DND-41 (cell line): ENCODE data around the gene USH1C.

ENCODE experiments used
- ATAC-seq: fragments of 200-7000 bp; cut with Tn5 transposase; 3 replicates; pipeline ENCODE4 v1.9.1; 2021; ENCODE audit warnings: low read depth; ENCODE audit not compliant: insufficient read depth
- DNase-seq: peaks from one replicate; pipeline ENCODE4 v3.0.0-alpha.2; 2020
- H2AFZ ChIP-seq: 2 replicates; pipeline ENCODE4 v1.6.0; 2012; ENCODE audit warnings: low read depth, low read length
- H3K27ac ChIP-seq: 2 replicates; pipeline ENCODE4 v1.5.1; 2012; ENCODE audit warnings: low read length, inconsistent platforms
- H3K27me3 ChIP-seq: fragments of 200-600 bp; sonication (generic); 2 replicates; pipeline ENCODE4 v1.6.0; 2012; ENCODE audit warnings: low read length, mild to moderate bottlenecking, inconsistent platforms; ENCODE audit not compliant: insufficient read depth, poor library complexity
- H3K36me3 ChIP-seq: 2 replicates; pipeline ENCODE4 v1.5.1; 2012; ENCODE audit warnings: low read length, inconsistent platforms; ENCODE audit not compliant: insufficient read depth
- H3K4me1 ChIP-seq: 2 replicates; pipeline ENCODE4 v1.5.1; 2012; ENCODE audit warnings: mild to moderate bottlenecking, low read length; ENCODE audit not compliant: insufficient read depth
- H3K4me2 ChIP-seq: 2 replicates; pipeline ENCODE4 v1.6.0; 2012; ENCODE audit warnings: mild to moderate bottlenecking, moderate library complexity, low read length, inconsistent platforms; ENCODE audit not compliant: insufficient read depth
- H3K4me3 ChIP-seq, 2 experiments: fragments of 200-600 bp in 1 of 2; shearing (Covaris generic) in 1 of 2; 2 replicates each; pipeline ENCODE4 v1.5.1; 2012 to 2016; ENCODE audit warnings: inconsistent platforms in 2 of 2, low read length in 2 of 2, mild to moderate bottlenecking in 2 of 2, low read depth in 1 of 2, moderate library complexity in 1 of 2
- H3K79me2 ChIP-seq: 2 replicates; pipeline ENCODE4 v1.6.0; 2012; ENCODE audit warnings: low read length, inconsistent platforms; ENCODE audit not compliant: insufficient read depth
- H3K9ac ChIP-seq: 2 replicates; pipeline ENCODE4 v1.6.0; 2012; ENCODE audit warnings: low read depth, mild to moderate bottlenecking, inconsistent platforms, low read length, moderate library complexity
- H3K9me3 ChIP-seq: 2 replicates; pipeline ENCODE4 v1.5.1; 2012; ENCODE audit warnings: low read length, moderate library complexity, mild to moderate bottlenecking, inconsistent platforms; ENCODE audit not compliant: insufficient read depth, severe bottlenecking
- H4K20me1 ChIP-seq: 2 replicates; pipeline ENCODE4 v1.6.0; 2012; ENCODE audit warnings: low read length; ENCODE audit not compliant: insufficient read depth
- CTCF ChIP-seq: IDR thresholded peaks from 2 replicates; pipeline ENCODE4 v1.5.1; 2012; ENCODE audit warnings: borderline replicate concordance, low read length, moderate library complexity, mild to moderate bottlenecking; ENCODE audit not compliant: poor library complexity, severe bottlenecking; ENCODE audit errors: extremely low read depth
- EZH2 ChIP-seq: IDR thresholded peaks from 3 replicates; pipeline ENCODE4 v1.6.1; 2012; ENCODE audit warnings: borderline replicate concordance, low read depth, mild to moderate bottlenecking, moderate library complexity, low read length, inconsistent platforms; ENCODE audit not compliant: severe bottlenecking

Gene USH1C

GRCh38 chr11:17574141-17575091, 30.2 kb upstream of the USH1C start:
- Histone ChIP-seq H3K4me3 (no peak overlapping the region), H3K4me2 (no peak overlapping the region), H3K9ac (no peak overlapping the region), H3K4me1 (no peaks in the 10 kb centered on the region), H3K79me2 (no peaks in the 10 kb centered on the region), H3K27me3 (peaks cover 11% of the 10 kb centered on the region), H4K20me1 (no peaks in the 10 kb centered on the region), H3K27ac (no peak overlapping the region), H3K36me3 (no peaks in the 10 kb centered on the region), H3K9me3 (no peaks in the 10 kb centered on the region), H2AFZ (no peak overlapping the region)
- TF ChIP-seq CTCF (no peak), EZH2 (no peak)
- DNase-seq (no peak), ATAC-seq (no peak)

- Histone ChIP-seq H3K4me3 (no peak overlapping the region), H3K9ac (no peak overlapping the region), H3K4me2 (no peak overlapping the region), H4K20me1 (no peaks in the 10 kb centered on the region), H3K9me3 (no peaks in the 10 kb centered on the region), H3K4me1 (no peaks in the 10 kb centered on the region), H3K27me3 (peaks cover 8% of the 10 kb centered on the region), H2AFZ (no peak overlapping the region), H3K79me2 (no peaks in the 10 kb centered on the region), H3K36me3 (no peaks in the 10 kb centered on the region), H3K27ac (no peak overlapping the region)
- ATAC-seq (no peak), DNase-seq (no peak)
- TF ChIP-seq CTCF = no peak
- no peak for TF ChIP-seq EZH2
Measured at GRCh38 chr11:17573526-17573925, 29.3 kb upstream of the USH1C start.

- H3K4me3 ChIP-seq = no peak overlapping the region
- no peaks in the 10 kb centered on the region for H3K79me2 ChIP-seq
- TF ChIP-seq CTCF (no peak), EZH2 (no peak)
- no peaks in the 10 kb centered on the region for H3K4me1 ChIP-seq
- H3K9me3 ChIP-seq = no peaks in the 10 kb centered on the region
- no peak overlapping the region for H3K27ac ChIP-seq
- no peak overlapping the region for H2AFZ ChIP-seq
- no peak overlapping the region for H3K9ac ChIP-seq
- peaks cover 4% of the 10 kb centered on the region for H3K27me3 ChIP-seq
- DNase-seq (no peak), ATAC-seq (no peak)
- H3K36me3 ChIP-seq = no peaks in the 10 kb centered on the region
- H3K4me2 ChIP-seq = no peak overlapping the region
- H4K20me1 ChIP-seq = no peaks in the 10 kb centered on the region
Measured at GRCh38 chr11:17572791-17573460, 28.7 kb upstream of the USH1C start.
